GM18909 (cell line): ENCODE data around the gene SLC39A3.

Experiments
- ATAC-seq: cut with Tn5 transposase; IDR thresholded peaks from one replicate; pipeline ENCODE4 v1.9.1; 2021; ENCODE audit warnings: mild to moderate bottlenecking; ENCODE audit not compliant: unreplicated experiment, poor library complexity

Gene SLC39A3

GRCh38 chr19:2769218-2769617 lies 29.4 kb upstream of the SLC39A3 start:
- no peak for ATAC-seq

GRCh38 chr19:2768365-2769132 lies 28.7 kb upstream of the SLC39A3 start:
- ATAC-seq: no peak

- no peak for ATAC-seq
These were observed 27.9 kb upstream of the SLC39A3 start for GRCh38 chr19:2767688-2768087.

GRCh38 chr19:2766594-2767372 lies 27.0 kb upstream of the SLC39A3 start:
- ATAC-seq: no peak

GRCh38 chr19:2765376-2765775 lies 25.6 kb upstream of the SLC39A3 start:
- ATAC-seq: no peak

DNA sequence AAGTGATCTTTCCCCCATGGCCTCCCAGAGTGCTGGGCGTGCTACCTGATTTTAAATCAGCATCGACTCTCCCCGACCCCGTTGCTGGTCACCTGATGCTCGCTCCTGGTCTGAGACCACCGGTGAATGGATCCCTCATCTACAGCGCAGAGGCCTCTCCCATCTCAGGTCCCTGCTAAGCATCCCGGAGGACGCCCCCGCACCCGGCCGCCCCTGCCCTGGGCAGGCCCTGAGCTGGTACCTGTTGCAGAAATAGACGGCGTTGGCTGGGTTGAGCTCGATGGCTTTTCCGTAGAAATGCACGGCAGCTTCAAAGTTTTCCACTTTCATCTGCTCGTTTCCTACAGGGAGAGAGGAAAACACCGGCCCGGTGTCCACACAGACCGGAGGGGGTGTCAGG lies 25.1 kb upstream of the SLC39A3 start:
- no peak for ATAC-seq

- ATAC-seq: no peak
These were observed 23.9 kb upstream of the SLC39A3 start for GRCh38 chr19:2763687-2764086.

GRCh38 chr19:2762783-2763496 lies 23.1 kb upstream of the SLC39A3 start:
- ATAC-seq: no peak

- no peak for ATAC-seq
These were observed 22.3 kb upstream of the SLC39A3 start for GRCh38 chr19:2761876-2762782.

GRCh38 chr19:2761309-2761677 lies 21.5 kb upstream of the SLC39A3 start:
- no peak for ATAC-seq

GRCh38 chr19:2759965-2760364 lies 20.1 kb upstream of the SLC39A3 start:
- ATAC-seq: no peak

- no peak for ATAC-seq
These were observed 19.5 kb upstream of the SLC39A3 start for GRCh38 chr19:2759362-2759761.

- ATAC-seq: no peak
These were observed 18.9 kb upstream of the SLC39A3 start for GRCh38 chr19:2758601-2759313.

DNA sequence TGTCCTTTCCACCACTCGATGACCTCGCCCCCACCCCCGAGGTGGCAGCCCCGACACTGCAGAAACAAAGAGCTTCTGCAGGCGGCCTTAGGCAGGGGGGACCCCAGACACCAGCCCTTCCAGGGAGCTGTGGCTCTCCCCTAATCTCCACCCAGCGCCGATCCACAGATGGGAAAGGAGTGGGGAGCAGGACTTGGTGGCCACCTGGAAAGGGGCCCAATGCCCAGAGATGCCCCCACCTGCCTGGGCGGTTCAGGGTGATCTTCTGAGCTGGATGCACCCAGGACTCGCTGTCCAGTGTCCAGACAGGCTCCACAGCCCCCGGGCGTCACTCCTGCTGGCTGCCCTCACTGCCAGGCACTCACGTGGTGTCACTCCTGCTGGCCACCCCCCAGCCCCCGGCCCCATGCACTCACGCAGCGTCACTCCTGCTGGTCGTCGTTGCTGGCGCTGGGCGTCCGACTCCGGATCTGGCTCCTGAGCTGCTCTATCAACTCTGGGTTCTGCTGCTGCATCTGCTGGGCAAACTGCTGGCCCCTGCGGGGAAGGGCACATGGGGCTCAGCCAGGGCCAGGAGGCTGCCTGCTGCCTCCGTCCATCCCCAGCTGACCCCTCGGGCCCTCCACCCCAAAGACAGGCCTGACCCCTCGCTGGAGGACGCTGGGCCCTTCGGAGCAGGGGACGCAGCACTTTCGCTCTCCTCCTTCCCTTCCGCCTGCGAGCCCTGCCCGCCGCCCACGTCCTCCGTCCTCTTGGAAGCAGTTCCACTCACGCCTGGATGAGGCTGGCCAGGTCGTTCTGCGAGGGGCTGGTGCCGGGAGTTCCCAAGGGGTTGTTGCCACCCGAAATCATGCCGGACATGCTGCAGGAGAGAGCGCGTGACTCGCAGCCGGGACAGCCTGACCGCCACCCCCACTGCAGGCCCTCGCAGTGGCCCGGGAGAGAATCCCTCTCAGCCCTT lies 17.4 kb upstream of the SLC39A3 start:
- no peak for ATAC-seq

- no peak for ATAC-seq
These were observed 16.7 kb upstream of the SLC39A3 start for GRCh38 chr19:2756477-2756876.

- ATAC-seq: no peak
These were observed 16.0 kb upstream of the SLC39A3 start for GRCh38 chr19:2755811-2756210.

- no peak for ATAC-seq
These were observed 15.6 kb upstream of the SLC39A3 start for GRCh38 chr19:2755448-2755705.

DNA sequence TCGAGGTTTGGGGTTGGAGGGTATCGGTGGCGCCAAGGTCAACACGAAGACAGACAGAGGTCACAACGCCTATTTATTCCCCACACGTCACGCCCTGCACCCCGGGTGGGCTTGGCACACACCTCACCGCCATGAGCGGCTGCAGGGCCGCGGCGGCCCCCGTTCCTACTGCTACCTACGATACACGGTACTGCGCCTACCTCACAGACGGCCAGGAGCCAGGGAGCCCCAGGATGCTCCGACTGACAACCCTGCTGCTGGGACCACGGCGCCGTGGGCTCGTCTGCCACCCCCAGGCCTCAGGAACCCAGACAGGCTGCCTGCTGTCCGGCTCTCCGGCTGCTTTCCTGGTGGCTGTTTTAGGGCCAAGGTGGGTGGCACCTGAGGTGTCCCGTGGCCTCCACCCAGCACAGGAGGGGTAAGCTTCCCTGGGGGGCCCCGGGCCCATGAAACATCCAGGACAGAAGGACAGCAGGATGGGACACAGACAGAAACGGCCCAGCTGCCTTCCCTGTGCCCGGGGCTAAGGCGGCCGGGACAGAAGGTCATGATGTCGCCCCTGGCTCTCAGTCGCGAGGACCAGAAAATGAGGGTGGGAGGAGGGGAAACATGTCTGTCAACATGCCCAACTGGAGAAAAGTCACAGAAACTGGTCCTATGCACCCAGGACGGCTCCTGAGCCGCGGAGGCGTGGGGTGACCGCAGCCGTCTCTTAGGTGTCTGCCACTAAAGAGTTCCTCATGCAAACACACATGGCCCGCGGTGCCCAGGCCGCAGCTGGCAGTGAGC lies 15.0 kb upstream of the SLC39A3 start:
- no peak for ATAC-seq
